ENCODE results near the gene GLRA1.
A peak's percentile ranks its signal among the peaks of the same experiment; 100 is the strongest.

GLRA1 gene

GRCh38 chr5:151926188-151926587 lies 1.5 kb upstream of the GLRA1 start:
- TF ChIP-seq CTCF (IDR thresholded peaks at IDR 0.05; ENCODE audit: extremely low read depth, insufficient read depth, missing control alignments): no peak

GRCh38 chr5:151925340-151925739 lies 689 bp upstream of the GLRA1 start:
- DNase-seq (ENCODE audit: low spot score): no peak
- in situ Hi-C loops (cut with MboI; ENCODE audit: low pct_unique_long_range_greater_than_20kb, low sequenced_read_pairs, unreplicated experiment): no loop called here
- TF ChIP-seq CTCF (IDR thresholded peaks at IDR 0.05; ENCODE audit: extremely low read depth, insufficient read depth, missing control alignments): no peak

More at GRCh38 chr5:151926188-151926587, 1.5 kb upstream of the GLRA1 start:
- no peak for DNase-seq (ENCODE audit: low spot score)
- in situ Hi-C loops (cut with MboI; ENCODE audit: low pct_unique_long_range_greater_than_20kb, low sequenced_read_pairs, unreplicated experiment): no loop called here

GRCh38 chr5:151923866-151924476 lies 680 bp downstream of the GLRA1 start:
- in situ Hi-C loops (cut with MboI; ENCODE audit: low pct_unique_long_range_greater_than_20kb, low sequenced_read_pairs, unreplicated experiment): no loop called here
- TF ChIP-seq CTCF (IDR thresholded peaks at IDR 0.05; ENCODE audit: extremely low read depth, insufficient read depth, missing control alignments): peak; percentile 23
- no peak for DNase-seq (ENCODE audit: low spot score)

- TF ChIP-seq CTCF (IDR thresholded peaks at IDR 0.05; ENCODE audit: extremely low read depth, insufficient read depth, missing control alignments): no peak
- in situ Hi-C loops (cut with MboI; ENCODE audit: low pct_unique_long_range_greater_than_20kb, low sequenced_read_pairs, unreplicated experiment): no loop called here
Measured at GRCh38 chr5:151921916-151922315, 2.7 kb downstream of the GLRA1 start.

GRCh38 chr5:151917904-151918303 lies 6.7 kb downstream of the GLRA1 start:
- in situ Hi-C loops (cut with MboI; ENCODE audit: low pct_unique_long_range_greater_than_20kb, low sequenced_read_pairs, unreplicated experiment): no loop called here
- no peak for DNase-seq (ENCODE audit: low spot score)
- TF ChIP-seq CTCF (IDR thresholded peaks at IDR 0.05; ENCODE audit: extremely low read depth, insufficient read depth, missing control alignments): no peak

More at GRCh38 chr5:151921916-151922315, 2.7 kb downstream of the GLRA1 start:
- no peak for DNase-seq (ENCODE audit: low spot score)

- no peak for DNase-seq (ENCODE audit: low spot score)
- in situ Hi-C loops (cut with MboI; ENCODE audit: low pct_unique_long_range_greater_than_20kb, low sequenced_read_pairs, unreplicated experiment): no loop called here
- TF ChIP-seq CTCF (IDR thresholded peaks at IDR 0.05; ENCODE audit: extremely low read depth, insufficient read depth, missing control alignments): no peak
Measured at GRCh38 chr5:151913425-151913824, 11.2 kb downstream of the GLRA1 start.

Data from GM13977 (cell line).